COR-L47 (cell line): ENCODE results near the gene TMEM175.

Experiments used
- DNase-seq: peaks from one replicate; lab custom pipeline; 2025; lab: John Stamatoyannopoulos, UW

TMEM175 gene

GRCh38 chr4:899556-899906 lies 32.7 kb upstream of the TMEM175 start:
- no peak for DNase-seq

GRCh38 chr4:900073-900472 lies 32.2 kb upstream of the TMEM175 start:
- no peak for DNase-seq

GRCh38 chr4:900721-901120 lies 31.5 kb upstream of the TMEM175 start:
- DNase-seq, result no peak

GRCh38 chr4:901192-901910 lies 30.9 kb upstream of the TMEM175 start:
- no peak for DNase-seq

GRCh38 chr4:903066-904046 lies 28.9 kb upstream of the TMEM175 start:
- DNase-seq, result no peak

- DNase-seq, result no peak
Observed at GRCh38 chr4:905485-906338, 26.5 kb upstream of the TMEM175 start.

GRCh38 chr4:906339-907102 lies 25.7 kb upstream of the TMEM175 start:
- no peak for DNase-seq

- DNase-seq, result no peak
Observed at GRCh38 chr4:907103-907400, 25.2 kb upstream of the TMEM175 start.

GRCh38 chr4:907691-908425 lies 24.4 kb upstream of the TMEM175 start:
- no peak for DNase-seq

GRCh38 chr4:909131-909571 lies 23.1 kb upstream of the TMEM175 start:
- DNase-seq, result no peak

- DNase-seq, result no peak
Observed at GRCh38 chr4:909821-910220, 22.4 kb upstream of the TMEM175 start.

GRCh38 chr4:910366-911091 lies 21.7 kb upstream of the TMEM175 start:
- DNase-seq, result no peak

GRCh38 chr4:911221-911751 lies 21.0 kb upstream of the TMEM175 start:
- DNase-seq, result no peak

GRCh38 chr4:911871-912490 lies 20.3 kb upstream of the TMEM175 start:
- DNase-seq, result no peak

- no peak for DNase-seq
Observed at GRCh38 chr4:912548-913279, 19.5 kb upstream of the TMEM175 start.

- no peak for DNase-seq
Observed at GRCh38 chr4:913280-913618, 19.0 kb upstream of the TMEM175 start.

- DNase-seq, result no peak
Observed at GRCh38 chr4:914531-914930, 17.7 kb upstream of the TMEM175 start.

- no peak for DNase-seq
Observed at GRCh38 chr4:915041-915474, 17.2 kb upstream of the TMEM175 start.

GRCh38 chr4:915595-915994 lies 16.7 kb upstream of the TMEM175 start:
- no peak for DNase-seq
